ENCODE results near the gene POGLUT2.

GRCh38 chr13:102776271-102776670, 22.5 kb downstream of the POGLUT2 start:
- TF ChIP-seq CTCF (IDR thresholded peaks at IDR 0.05; ENCODE audit: low read depth, low read length) (no peak), POLR2A (IDR thresholded peaks at IDR 0.05; ENCODE audit: extremely low read depth, insufficient read length) (no peak), MAX (IDR thresholded peaks at IDR 0.05; ENCODE audit: low read depth, low read length) (no peak)
